HG02840 (cell line): ENCODE results near the gene MSI2.

Experiments
- ATAC-seq: cut with Tn5 transposase; IDR thresholded peaks from one replicate; pipeline ENCODE4 v1.9.1; 2021; ENCODE audit warnings: mild to moderate bottlenecking, moderate library complexity, moderate number of reproducible peaks; ENCODE audit not compliant: unreplicated experiment, low FRiP score

Gene MSI2

GRCh38 chr17:57313097-57313835, 56.9 kb downstream of the MSI2 start:
- ATAC-seq = no peak

GRCh38 chr17:57315061-57316015, 59.0 kb downstream of the MSI2 start:
- no peak for ATAC-seq

GRCh38 chr17:57316361-57316760, 60.0 kb downstream of the MSI2 start:
- ATAC-seq = no peak

- ATAC-seq = no peak
Observed at GRCh38 chr17:57317079-57317478, 60.8 kb downstream of the MSI2 start.

GRCh38 chr17:57318913-57319312, 62.6 kb downstream of the MSI2 start:
- ATAC-seq = no peak

- ATAC-seq = no peak
Observed at GRCh38 chr17:57319806-57320205, 63.5 kb downstream of the MSI2 start.

GRCh38 chr17:57323391-57323790, 67.1 kb downstream of the MSI2 start:
- no peak for ATAC-seq

GRCh38 chr17:57324060-57324459, 67.7 kb downstream of the MSI2 start:
- no peak for ATAC-seq

- no peak for ATAC-seq
Observed at GRCh38 chr17:57324631-57325030, 68.3 kb downstream of the MSI2 start.

- ATAC-seq = no peak
Observed at GRCh38 chr17:57326336-57326735, 70.0 kb downstream of the MSI2 start.

GRCh38 chr17:57326764-57327163, 70.4 kb downstream of the MSI2 start:
- ATAC-seq = no peak

GRCh38 chr17:57327176-57327970, 71.0 kb downstream of the MSI2 start:
- no peak for ATAC-seq

GRCh38 chr17:57328109-57328882, 72.0 kb downstream of the MSI2 start:
- no peak for ATAC-seq

- ATAC-seq = no peak
Observed at GRCh38 chr17:57329380-57330214, 73.3 kb downstream of the MSI2 start.

- no peak for ATAC-seq
Observed at GRCh38 chr17:57330587-57330986, 74.3 kb downstream of the MSI2 start.

GRCh38 chr17:57331423-57331822, 75.1 kb downstream of the MSI2 start:
- ATAC-seq = no peak

- no peak for ATAC-seq
Observed at GRCh38 chr17:57332501-57332900, 76.2 kb downstream of the MSI2 start.

- no peak for ATAC-seq
Observed at GRCh38 chr17:57335195-57335792, 79.0 kb downstream of the MSI2 start.

GRCh38 chr17:57337390-57337789, 81.1 kb downstream of the MSI2 start:
- no peak for ATAC-seq
